Lower lobe of right lung (tissue), 2 donors: ENCODE measurements around the gene SHC3. TPM values are rescaled to one million over a fixed set of nuclear protein-coding genes. Genes with fewer than 3 reads are reported as not detected.

Experiments used
- ATAC-seq, 2 donors: fragments of 200-7000 bp; cut with Tn5 transposase; one replicate each; pipeline ENCODE4 v1.9.1; 2020 to 2022; ENCODE audit warnings: mild to moderate bottlenecking in 2 of 2, moderate library complexity in 2 of 2
- DNase-seq: peaks from one replicate; pipeline ENCODE4 v3.0.0-alpha.2; 2020
- H3K27ac ChIP-seq: fragments of 200-600 bp; one replicate; pipeline ENCODE4 v1.8.0; 2022
- H3K27me3 ChIP-seq: fragments of 200-600 bp; one replicate; pipeline ENCODE4 v1.8.0; 2022; ENCODE audit warnings: low read depth
- H3K36me3 ChIP-seq: fragments of 200-600 bp; one replicate; pipeline ENCODE4 v1.8.0; 2022; ENCODE audit warnings: mild to moderate bottlenecking
- H3K4me1 ChIP-seq: fragments of 200-600 bp; one replicate; pipeline ENCODE4 v1.8.0; 2022
- H3K4me3 ChIP-seq: fragments of 200-600 bp; one replicate; pipeline ENCODE4 v1.8.0; 2022; ENCODE audit warnings: mild to moderate bottlenecking
- H3K9me3 ChIP-seq: fragments of 200-600 bp; one replicate; pipeline ENCODE4 v1.8.0; 2022
- intact Hi-C: fragments of 100-400 bp; cut with DNase I; formaldehyde crosslinking; loops from one replicate; pipeline ENCODE4 v1.11.0; 2022
- total RNA-seq: library from RNA; stranded (reverse); fragmentation: NEBNext Ultra II Directional; extraction: Animal tissue kit (Norgen Biotek cat#: 25700); gene quantifications from one replicate; pipeline ENCODE4 v1.2.1, GENCODE V29; 2021
- TF ChIP-seq, protein P1 (sequence below): fragments of 200-600 bp; IDR thresholded peaks from one replicate; pipeline ENCODE4 v1.8.0; 2022; ENCODE audit warnings: antibody characterized with exemption, mild to moderate bottlenecking
- donor health status: DM: no; HTN: yes; CAD: no; lungs with severe emphysema.

Gene SHC3
- total RNA-seq, 1 donor from 2014 or later: 13.2 TPM

DNA sequence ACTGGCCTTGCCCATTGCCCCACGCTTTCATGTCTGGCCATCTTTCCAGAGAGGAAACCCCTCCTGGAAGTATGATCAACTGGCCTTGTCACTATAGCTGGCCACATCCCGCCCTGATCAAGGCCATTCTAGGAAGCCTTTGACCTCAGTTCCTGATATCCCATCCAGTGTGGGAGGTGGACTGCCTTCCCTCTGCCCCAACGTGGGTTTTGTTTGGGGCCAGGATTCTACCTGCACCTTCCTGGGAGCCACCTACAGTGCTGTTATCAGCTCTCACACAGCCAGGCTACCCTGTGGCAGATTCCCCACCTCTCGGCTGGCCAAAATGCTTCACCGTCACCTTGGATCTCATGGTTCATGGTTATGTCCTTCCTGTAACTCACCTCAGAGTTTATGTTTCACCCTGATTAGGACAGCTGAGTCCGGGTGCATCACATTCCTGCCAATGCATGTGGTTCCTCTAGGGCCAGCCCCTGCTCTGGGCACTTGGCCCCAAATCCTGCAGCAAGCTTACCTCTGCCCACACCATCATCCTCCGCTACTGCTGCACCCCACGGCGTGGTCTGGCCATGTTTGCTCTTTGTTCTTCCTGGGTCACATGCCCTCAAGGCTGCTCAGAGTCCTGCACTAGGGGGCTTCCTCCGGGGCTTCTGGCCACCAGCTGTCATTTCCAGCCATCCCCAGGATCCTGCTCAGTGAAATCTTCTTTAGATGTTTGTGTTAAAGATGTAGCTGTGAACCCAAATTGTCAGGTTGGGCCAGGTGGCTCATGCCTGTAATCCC is 211.5 kb downstream of the SHC3 start:
- no peaks in the 10 kb centered on the region for H3K36me3 ChIP-seq
- no peak overlapping the region for H3K4me3 ChIP-seq
- TF ChIP-seq, protein P1, sequence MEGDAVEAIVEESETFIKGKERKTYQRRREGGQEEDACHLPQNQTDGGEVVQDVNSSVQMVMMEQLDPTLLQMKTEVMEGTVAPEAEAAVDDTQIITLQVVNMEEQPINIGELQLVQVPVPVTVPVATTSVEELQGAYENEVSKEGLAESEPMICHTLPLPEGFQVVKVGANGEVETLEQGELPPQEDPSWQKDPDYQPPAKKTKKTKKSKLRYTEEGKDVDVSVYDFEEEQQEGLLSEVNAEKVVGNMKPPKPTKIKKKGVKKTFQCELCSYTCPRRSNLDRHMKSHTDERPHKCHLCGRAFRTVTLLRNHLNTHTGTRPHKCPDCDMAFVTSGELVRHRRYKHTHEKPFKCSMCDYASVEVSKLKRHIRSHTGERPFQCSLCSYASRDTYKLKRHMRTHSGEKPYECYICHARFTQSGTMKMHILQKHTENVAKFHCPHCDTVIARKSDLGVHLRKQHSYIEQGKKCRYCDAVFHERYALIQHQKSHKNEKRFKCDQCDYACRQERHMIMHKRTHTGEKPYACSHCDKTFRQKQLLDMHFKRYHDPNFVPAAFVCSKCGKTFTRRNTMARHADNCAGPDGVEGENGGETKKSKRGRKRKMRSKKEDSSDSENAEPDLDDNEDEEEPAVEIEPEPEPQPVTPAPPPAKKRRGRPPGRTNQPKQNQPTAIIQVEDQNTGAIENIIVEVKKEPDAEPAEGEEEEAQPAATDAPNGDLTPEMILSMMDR: no peak
- ATAC-seq (no peak), DNase-seq (no peak)
- intact Hi-C loops: no loop called here
- H3K9me3 ChIP-seq: no peaks in the 10 kb centered on the region
- no peaks in the 10 kb centered on the region for H3K4me1 ChIP-seq
- no peaks in the 10 kb centered on the region for H3K27me3 ChIP-seq
- H3K27ac ChIP-seq: no peak overlapping the region

DNA sequence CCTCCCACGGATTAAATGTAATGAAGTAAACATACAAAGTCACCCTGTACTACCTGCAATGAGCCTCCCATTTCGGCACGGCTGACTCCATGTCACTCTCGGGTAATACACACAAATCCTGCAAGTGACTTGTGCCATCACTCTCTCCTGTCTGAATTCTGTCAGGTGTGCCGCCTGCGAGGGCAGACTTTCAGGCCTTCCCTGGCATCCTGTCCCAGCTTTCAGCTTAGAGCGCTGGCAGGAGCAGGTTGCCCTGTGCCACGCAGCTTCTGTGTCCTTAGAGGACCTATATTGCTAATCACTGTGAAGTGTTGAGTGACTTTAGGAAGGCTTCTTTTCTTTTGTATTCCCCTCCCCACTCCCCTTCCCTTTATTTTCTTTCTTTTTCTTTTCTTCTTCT is 213.1 kb downstream of the SHC3 start:
- intact Hi-C loops: no loop called here
- Histone ChIP-seq H3K9me3 (no peaks in the 10 kb centered on the region), H3K4me1 (no peaks in the 10 kb centered on the region), H3K27me3 (no peaks in the 10 kb centered on the region), H3K27ac (no peak overlapping the region), H3K36me3 (no peaks in the 10 kb centered on the region), H3K4me3 (no peak overlapping the region)
- TF ChIP-seq, protein P1: no peak
- ATAC-seq (no peak), DNase-seq (no peak)

GRCh38 chr9:88960632-88961031 is 218.0 kb downstream of the SHC3 start:
- no peaks in the 10 kb centered on the region for H3K36me3 ChIP-seq
- no peaks in the 10 kb centered on the region for H3K9me3 ChIP-seq
- TF ChIP-seq, protein P1: no peak
- no peaks in the 10 kb centered on the region for H3K27me3 ChIP-seq
- H3K4me3 ChIP-seq: no peak overlapping the region
- ATAC-seq (no peak), DNase-seq (no peak)
- H3K4me1 ChIP-seq: no peaks in the 10 kb centered on the region
- intact Hi-C loops: no loop called here
- H3K27ac ChIP-seq: no peak overlapping the region

GRCh38 chr9:88959727-88960469 is 218.7 kb downstream of the SHC3 start:
- no peaks in the 10 kb centered on the region for H3K27me3 ChIP-seq
- intact Hi-C loops: no loop called here
- TF ChIP-seq, protein P1: no peak
- ATAC-seq (no peak), DNase-seq (no peak)
- H3K9me3 ChIP-seq: no peaks in the 10 kb centered on the region
- no peaks in the 10 kb centered on the region for H3K4me1 ChIP-seq
- H3K4me3 ChIP-seq: no peak overlapping the region
- no peak overlapping the region for H3K27ac ChIP-seq
- H3K36me3 ChIP-seq: no peaks in the 10 kb centered on the region

DNA sequence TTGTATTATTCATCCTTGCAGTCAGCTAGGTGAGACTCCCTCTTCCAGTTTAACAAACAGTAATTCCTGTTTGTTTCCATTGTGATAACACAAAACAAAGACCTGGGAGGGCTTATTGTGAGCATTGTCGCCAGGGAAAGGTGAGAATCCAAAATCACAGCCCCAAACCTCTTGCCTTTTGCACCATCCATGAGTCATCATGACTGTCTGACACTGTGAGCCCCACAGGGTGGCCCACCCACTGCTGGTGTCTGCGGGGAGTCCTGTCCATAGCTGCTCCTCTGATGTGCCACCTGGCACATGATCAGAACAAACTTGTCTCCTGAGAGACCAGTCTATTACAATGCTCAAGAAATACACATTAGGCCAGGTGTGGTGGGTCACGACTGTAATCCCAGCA is 221.1 kb downstream of the SHC3 start:
- no peak overlapping the region for H3K27ac ChIP-seq
- H3K27me3 ChIP-seq: no peaks in the 10 kb centered on the region
- H3K4me1 ChIP-seq: no peaks in the 10 kb centered on the region
- H3K4me3 ChIP-seq: no peak overlapping the region
- TF ChIP-seq, protein P1: no peak
- H3K9me3 ChIP-seq: no peaks in the 10 kb centered on the region
- no peaks in the 10 kb centered on the region for H3K36me3 ChIP-seq
- ATAC-seq: no peak
- no peak for DNase-seq
- intact Hi-C loops: no loop called here

Other genes starting within 250 kb of the SHC3 start
- 10.0 TPM for gene S1PR3, start 187.3 kb downstream of the SHC3 start, total RNA-seq
- 16.6 TPM for gene CKS2, start 132.4 kb upstream of the SHC3 start, total RNA-seq
- gene SECISBP2, start 139.7 kb upstream of the SHC3 start, total RNA-seq: 55.6 TPM